K562 (cell line): Measurements from ENCODE around the gene TBL1X.

Source experiments
- CBX8 ChIP-seq: fragments of 200-600 bp; sonication (generic); IDR thresholded peaks from 2 replicates; pipeline ENCODE4 v1.6.1; 2012; ENCODE audit warnings: borderline replicate concordance, mixed run types, low read depth, mild to moderate bottlenecking, moderate library complexity, mixed read lengths, low read length, control low read depth, inconsistent platforms; ENCODE audit not compliant: poor library complexity, severe bottlenecking; ENCODE audit errors: extremely low read depth
- ELF4 ChIP-seq: fragments of 450-650 bp; formaldehyde crosslinking; IDR thresholded peaks from 2 replicates; pipeline ENCODE4 v1.4.0; 2022; ENCODE audit warnings: missing genetic modification characterization
- FUS ChIP-seq: fragments of 200-400 bp; formaldehyde crosslinking; optimal IDR thresholded peaks from 2 replicates; pipeline ENCODE3; 2017; ENCODE audit warnings: low read depth, low read length
- KLF1 ChIP-seq: fragments of 450-650 bp; IDR thresholded peaks from 2 replicates; pipeline ENCODE4 v1.6.1; 2016; ENCODE audit warnings: missing genetic modification characterization, missing compliant biosample characterization
- OTX1 ChIP-seq: fragments of 450-650 bp; formaldehyde crosslinking; IDR thresholded peaks from 2 replicates; pipeline ENCODE4 v1.4.0; 2022; ENCODE audit warnings: mild to moderate bottlenecking
- SMAD3 ChIP-seq: fragments of 450-650 bp; formaldehyde crosslinking; conservative IDR thresholded peaks from 2 replicates; pipeline ENCODE4 v1.4.0; 2020; ENCODE audit warnings: mild to moderate bottlenecking
- STAG1 ChIP-seq: sonication (generic); formaldehyde crosslinking; IDR thresholded peaks from 2 replicates; pipeline ENCODE4 v1.5.0; 2020; ENCODE audit warnings: missing genetic modification reagents, borderline replicate concordance
- TGIF2 ChIP-seq: sonication (generic); formaldehyde crosslinking; IDR thresholded peaks from 2 replicates; pipeline ENCODE4 v1.8.1; 2022; ENCODE audit warnings: mild to moderate bottlenecking, missing genetic modification reagents, moderate library complexity
- ZBTB17 ChIP-seq: fragments of 450-650 bp; formaldehyde crosslinking; IDR thresholded peaks from 2 replicates; pipeline ENCODE4 v1.4.0; 2020; ENCODE audit warnings: mild to moderate bottlenecking
- ZKSCAN1 ChIP-seq: fragments of 150-350 bp; IDR thresholded peaks from 2 replicates; pipeline ENCODE4 v1.6.1; 2016; ENCODE audit warnings: low read depth, low read length
- ZNF133 ChIP-seq: fragments of 250-450 bp; sonication (Bioruptor Pico); IDR thresholded peaks from 2 replicates; pipeline ENCODE4 v1.4.0; 2020; ENCODE audit warnings: mild to moderate bottlenecking
- TF ChIP-seq, protein P1 (sequence below), 3 experiments: IDR thresholded peaks in 2 of 3; conservative IDR thresholded peaks in 1 of 3; 2 replicates each; pipeline ENCODE4 v1.5.1; 2011 to 2012; ENCODE audit warnings: low read length in 3 of 3, mild to moderate bottlenecking in 3 of 3, control low read depth in 2 of 3, improper control_type of control experiment in 1 of 3, inconsistent platforms in 1 of 3, low read depth in 1 of 3, mixed read lengths in 1 of 3, moderate library complexity in 1 of 3; ENCODE audit not compliant: insufficient read depth in 2 of 3

DNA sequence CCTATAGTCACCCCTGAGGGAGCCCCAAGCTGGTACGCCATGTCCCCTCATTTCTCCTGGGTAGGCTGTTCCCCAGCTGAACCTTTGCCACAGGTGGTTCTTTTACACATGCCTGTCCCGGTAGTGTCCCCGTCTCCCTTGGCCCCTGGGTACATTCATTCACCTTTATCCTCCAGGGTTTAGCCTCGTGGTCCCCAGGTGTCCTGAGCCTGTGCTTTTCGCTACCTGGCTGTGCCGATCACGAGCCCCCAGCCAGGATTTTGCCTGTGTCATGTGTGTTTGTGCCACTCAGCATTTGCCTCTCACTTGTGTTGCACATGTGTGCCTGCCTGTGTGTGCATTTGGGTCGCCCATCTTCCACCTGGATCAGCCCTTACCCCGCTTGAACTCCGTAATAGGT, 243.2 kb downstream of the TBL1X start:
- TF ChIP-seq, protein P1, sequence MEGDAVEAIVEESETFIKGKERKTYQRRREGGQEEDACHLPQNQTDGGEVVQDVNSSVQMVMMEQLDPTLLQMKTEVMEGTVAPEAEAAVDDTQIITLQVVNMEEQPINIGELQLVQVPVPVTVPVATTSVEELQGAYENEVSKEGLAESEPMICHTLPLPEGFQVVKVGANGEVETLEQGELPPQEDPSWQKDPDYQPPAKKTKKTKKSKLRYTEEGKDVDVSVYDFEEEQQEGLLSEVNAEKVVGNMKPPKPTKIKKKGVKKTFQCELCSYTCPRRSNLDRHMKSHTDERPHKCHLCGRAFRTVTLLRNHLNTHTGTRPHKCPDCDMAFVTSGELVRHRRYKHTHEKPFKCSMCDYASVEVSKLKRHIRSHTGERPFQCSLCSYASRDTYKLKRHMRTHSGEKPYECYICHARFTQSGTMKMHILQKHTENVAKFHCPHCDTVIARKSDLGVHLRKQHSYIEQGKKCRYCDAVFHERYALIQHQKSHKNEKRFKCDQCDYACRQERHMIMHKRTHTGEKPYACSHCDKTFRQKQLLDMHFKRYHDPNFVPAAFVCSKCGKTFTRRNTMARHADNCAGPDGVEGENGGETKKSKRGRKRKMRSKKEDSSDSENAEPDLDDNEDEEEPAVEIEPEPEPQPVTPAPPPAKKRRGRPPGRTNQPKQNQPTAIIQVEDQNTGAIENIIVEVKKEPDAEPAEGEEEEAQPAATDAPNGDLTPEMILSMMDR (IDR thresholded peaks at IDR 0.05 in 2 of 3, conservative IDR thresholded peaks at IDR 0.05 in 1 of 3; ENCODE audit: insufficient read depth in 2 of 3, low read depth in 1 of 3, low read length in 3 of 3) = no peak
- no peak for TF ChIP-seq KLF1
- TF ChIP-seq ELF4 (CRISPR knock-in tag) = no peak
- TF ChIP-seq CBX8 = no peak
- no peak for TF ChIP-seq SMAD3 (CRISPR knock-in tag)
- no peak for TF ChIP-seq STAG1 (CRISPR knock-in tag)
- no peak for TF ChIP-seq ZBTB17 (CRISPR knock-in tag)
- TF ChIP-seq ZNF133 (CRISPR knock-in tag) = no peak
- no peak for TF ChIP-seq FUS
- TF ChIP-seq TGIF2 (CRISPR knock-in tag) = no peak
- TF ChIP-seq OTX1 (CRISPR knock-in tag) = no peak
- TF ChIP-seq ZKSCAN1 = no peak
